Peyer's patch (tissue), 4 donors: ENCODE data around the gene HECA.
"Not testable (repeated sequence)": the region's sequence is repeated elsewhere in the genome, so short reads cannot be mapped to it uniquely, and the experiment has no call there.

Experiments
- CTCF ChIP-seq, 6 experiments: fragments of 450-650 bp in 4 of 6; fragments of 200-600 bp in 2 of 6; sonication (generic) in 1 of 6; IDR thresholded peaks; one replicate each; pipeline ENCODE4 v1.5.1; 2017 to 2019; ENCODE audit warnings: antibody characterized with exemption in 6 of 6, mild to moderate bottlenecking in 3 of 6, moderate library complexity in 1 of 6
- POLR2A ChIP-seq, 2 donors: fragments of 450-650 bp; IDR thresholded peaks; one replicate each; pipeline ENCODE4 v1.5.1; 2017; ENCODE audit warnings: antibody characterized with exemption in 2 of 2, mild to moderate bottlenecking in 2 of 2, moderate library complexity in 2 of 2

GRCh38 chr6:139212460-139212859 lies 77.6 kb downstream of the HECA start:
- TF ChIP-seq POLR2A, CTCF (IDR thresholded peaks at IDR 0.05): not testable (repeated sequence)
